Measurements from ENCODE around the gene PRMT5.
A peak's percentile ranks its signal among the peaks of the same experiment; 100 is the strongest.

The PRMT5 gene

GRCh38 chr14:22929104-22929960 is at the start of gene PRMT5:
PRMT5 (minus strand) TSS chr14:22929376; CDS start chr14:22929361, 15 bp downstream.
- Histone ChIP-seq H3K79me2 (ENCODE audit: insufficient read depth, low read length) (peaks cover 34% of the 10 kb centered on the region), H2AFZ (ENCODE audit: low read length) (peak within 1 kb of the TSS; percentile 86), H3F3A (ENCODE audit: low read depth) (no peaks in the 10 kb centered on the region), H4K20me1 (ENCODE audit: insufficient read depth, low read length, poor library complexity, severe bottlenecking) (no peaks in the 10 kb centered on the region), H3K4me2 (ENCODE audit: low read depth, low read length, poor library complexity, severe bottlenecking) (peak within 1 kb of the TSS; percentile 99), H3K36me3 (ENCODE audit: insufficient read depth, low read length) (peaks cover 6% of the 10 kb centered on the region; the same call in 1 of the 2 replicates), H3K9me2 (replicated peaks; ENCODE audit: low read depth, low read length) (no peaks in the 10 kb centered on the region), H3K4me3 (ENCODE audit: low read length, poor library complexity, severe bottlenecking) (peak within 1 kb of the TSS; percentile 90), H3K4me1 (ENCODE audit: insufficient read depth, low read length, poor library complexity, severe bottlenecking) (peaks cover 11% of the 10 kb centered on the region), H3K27me3 (ENCODE audit: insufficient read depth, low read length, poor library complexity, severe bottlenecking) (no peaks in the 10 kb centered on the region), H3K9me3 (ENCODE audit: insufficient read depth, low read depth, low read length) (no peaks in the 10 kb centered on the region), H3K9ac (ENCODE audit: low read depth, low read length, poor library complexity, severe bottlenecking) (peak within 1 kb of the TSS; percentile 86)
- no peak for TF ChIP-seq EZH2phosphoT487 (IDR thresholded peaks at IDR 0.05; ENCODE audit: borderline replicate concordance)
- TF ChIP-seq CTCF (conservative IDR thresholded peaks at IDR 0.05; ENCODE audit: low read length): no peak

- H3F3A ChIP-seq (ENCODE audit: low read depth): no peaks in the 10 kb centered on the region
- peak overlapping the region; percentile 100 for H3K4me2 ChIP-seq (ENCODE audit: low read depth, low read length, poor library complexity, severe bottlenecking)
- H2AFZ ChIP-seq (ENCODE audit: low read length): no peak overlapping the region
- peaks cover 28% of the 10 kb centered on the region for H3K4me1 ChIP-seq (ENCODE audit: insufficient read depth, low read length, poor library complexity, severe bottlenecking)
- H4K20me1 ChIP-seq (ENCODE audit: insufficient read depth, low read length, poor library complexity, severe bottlenecking): no peaks in the 10 kb centered on the region
- peaks cover 34% of the 10 kb centered on the region for H3K79me2 ChIP-seq (ENCODE audit: insufficient read depth, low read length)
- H3K9ac ChIP-seq (ENCODE audit: low read depth, low read length, poor library complexity, severe bottlenecking): peak overlapping the region; percentile 41
- no peaks in the 10 kb centered on the region for H3K9me3 ChIP-seq (ENCODE audit: insufficient read depth, low read depth, low read length)
- no peaks in the 10 kb centered on the region for H3K27me3 ChIP-seq (ENCODE audit: insufficient read depth, low read length, poor library complexity, severe bottlenecking)
- no peaks in the 10 kb centered on the region; the same call in 1 of the 2 replicates for H3K36me3 ChIP-seq (ENCODE audit: insufficient read depth, low read length)
- no peaks in the 10 kb centered on the region for H3K9me2 ChIP-seq (replicated peaks; ENCODE audit: low read depth, low read length)
- TF ChIP-seq EZH2phosphoT487 (IDR thresholded peaks at IDR 0.05; ENCODE audit: borderline replicate concordance): no peak
- TF ChIP-seq CTCF (conservative IDR thresholded peaks at IDR 0.05; ENCODE audit: low read length): no peak
- H3K4me3 ChIP-seq (ENCODE audit: low read length, poor library complexity, severe bottlenecking): peak overlapping the region; percentile 95
Observed at GRCh38 chr14:22978487-22978837, 49.3 kb upstream of the PRMT5 start.

- H4K20me1 ChIP-seq (ENCODE audit: insufficient read depth, low read length, poor library complexity, severe bottlenecking): no peaks in the 10 kb centered on the region
- H3K4me3 ChIP-seq (ENCODE audit: low read length, poor library complexity, severe bottlenecking): peak overlapping the region; percentile 95
- no peaks in the 10 kb centered on the region for H3F3A ChIP-seq (ENCODE audit: low read depth)
- no peaks in the 10 kb centered on the region for H3K27me3 ChIP-seq (ENCODE audit: insufficient read depth, low read length, poor library complexity, severe bottlenecking)
- peaks cover 24% of the 10 kb centered on the region for H3K4me1 ChIP-seq (ENCODE audit: insufficient read depth, low read length, poor library complexity, severe bottlenecking)
- no peak overlapping the region for H2AFZ ChIP-seq (ENCODE audit: low read length)
- no peaks in the 10 kb centered on the region for H3K9me2 ChIP-seq (replicated peaks; ENCODE audit: low read depth, low read length)
- peak overlapping the region; percentile 10 for H3K9ac ChIP-seq (ENCODE audit: low read depth, low read length, poor library complexity, severe bottlenecking)
- H3K4me2 ChIP-seq (ENCODE audit: low read depth, low read length, poor library complexity, severe bottlenecking): peak overlapping the region; percentile 100
- TF ChIP-seq CTCF (conservative IDR thresholded peaks at IDR 0.05; ENCODE audit: low read length): no peak
- no peak for TF ChIP-seq EZH2phosphoT487 (IDR thresholded peaks at IDR 0.05; ENCODE audit: borderline replicate concordance)
- peaks cover 4% of the 10 kb centered on the region; the same call in 1 of the 2 replicates for H3K36me3 ChIP-seq (ENCODE audit: insufficient read depth, low read length)
- peaks cover 34% of the 10 kb centered on the region for H3K79me2 ChIP-seq (ENCODE audit: insufficient read depth, low read length)
- no peaks in the 10 kb centered on the region for H3K9me3 ChIP-seq (ENCODE audit: insufficient read depth, low read depth, low read length)
Observed at GRCh38 chr14:22977684-22978486, 48.7 kb upstream of the PRMT5 start.
